HG03103 (cell line): Measurements from ENCODE around the gene KCNB1.
"Not testable (repeated sequence)": the region's sequence is repeated elsewhere in the genome, so short reads cannot be mapped to it uniquely, and the experiment has no call there.

Experiments used
- ATAC-seq: cut with Tn5 transposase; IDR thresholded peaks from one replicate; pipeline ENCODE4 v1.9.1; 2021; ENCODE audit warnings: low read depth; ENCODE audit not compliant: unreplicated experiment

KCNB1 gene

GRCh38 chr20:49412254-49412653 is 70.2 kb downstream of the KCNB1 start:
- no peak for ATAC-seq

- no peak for ATAC-seq
These were observed 71.1 kb downstream of the KCNB1 start for GRCh38 chr20:49411221-49411925.

GRCh38 chr20:49409975-49410621 is 72.4 kb downstream of the KCNB1 start:
- not testable (repeated sequence) for ATAC-seq

GRCh38 chr20:49409302-49409974 is 73.0 kb downstream of the KCNB1 start:
- ATAC-seq = no peak

GRCh38 chr20:49408509-49409104 is 73.9 kb downstream of the KCNB1 start:
- ATAC-seq = no peak

- no peak for ATAC-seq
These were observed 75.8 kb downstream of the KCNB1 start for GRCh38 chr20:49406666-49407065.

- no peak for ATAC-seq
These were observed 76.8 kb downstream of the KCNB1 start for GRCh38 chr20:49405696-49406095.

- ATAC-seq = no peak
These were observed 77.3 kb downstream of the KCNB1 start for GRCh38 chr20:49405062-49405683.

- ATAC-seq = no peak
These were observed 78.0 kb downstream of the KCNB1 start for GRCh38 chr20:49404461-49404860.

- no peak for ATAC-seq
These were observed 78.6 kb downstream of the KCNB1 start for GRCh38 chr20:49403911-49404310.

- no peak for ATAC-seq
These were observed 79.5 kb downstream of the KCNB1 start for GRCh38 chr20:49403012-49403411.

- no peak for ATAC-seq
These were observed 81.6 kb downstream of the KCNB1 start for GRCh38 chr20:49400904-49401303.

- ATAC-seq = no peak
These were observed 82.1 kb downstream of the KCNB1 start for GRCh38 chr20:49400410-49400809.

- ATAC-seq = no peak
These were observed 83.1 kb downstream of the KCNB1 start for GRCh38 chr20:49399329-49399728.

- no peak for ATAC-seq
These were observed 83.9 kb downstream of the KCNB1 start for GRCh38 chr20:49398401-49399144.

GRCh38 chr20:49397525-49397924 is 84.9 kb downstream of the KCNB1 start:
- no peak for ATAC-seq

- no peak for ATAC-seq
These were observed 86.2 kb downstream of the KCNB1 start for GRCh38 chr20:49396230-49396629.

- ATAC-seq = no peak
These were observed 86.8 kb downstream of the KCNB1 start for GRCh38 chr20:49395659-49396058.

GRCh38 chr20:49395183-49395582 is 87.3 kb downstream of the KCNB1 start:
- no peak for ATAC-seq

GRCh38 chr20:49394757-49395156 is 87.7 kb downstream of the KCNB1 start:
- no peak for ATAC-seq
